Measurements from ENCODE around the gene REN. TPM values are rescaled to one million over a fixed set of nuclear protein-coding genes. Genes with fewer than 3 reads are reported as not detected.

The REN gene
- total RNA-seq, 4 donors from 2014 or later, result 0.17 to 0.26 TPM; not detected in 2

- no peak for DNase-seq (ENCODE audit: low spot score in 2 of 2)
- 78 to 89% methylated on average over 4 of the region's 4 CpGs for WGBS, 2 donors
- TF ChIP-seq CTCF (IDR thresholded peaks at IDR 0.05) (no peak), POLR2A (IDR thresholded peaks at IDR 0.05) (no peak)
- H3K4me3 ChIP-seq (ENCODE audit: low read depth, poor library complexity, severe bottlenecking), result no peak overlapping the region
- intact Hi-C loops (cut with DNase I; ENCODE audit: low total_unique reads), result no loop called here
Measured at GRCh38 chr1:204115116-204115515, 51.0 kb downstream of the REN start.

- peak in 1 of 2 donors; percentile 47 for DNase-seq (ENCODE audit: low spot score in 2 of 2)
- TF ChIP-seq CTCF (IDR thresholded peaks at IDR 0.05), result no peak
- no peak for TF ChIP-seq POLR2A (IDR thresholded peaks at IDR 0.05)
- no peak overlapping the region for H3K4me3 ChIP-seq (ENCODE audit: low read depth, poor library complexity, severe bottlenecking)
- WGBS, 2 donors, result 89 to 95% methylated on average over 4 of the region's 4 CpGs
- intact Hi-C loops (cut with DNase I; ENCODE audit: low total_unique reads), result no loop called here
Measured at GRCh38 chr1:204114606-204115005, 51.5 kb downstream of the REN start.

- DNase-seq (ENCODE audit: low spot score in 2 of 2), result no peak
- intact Hi-C loops (cut with DNase I; ENCODE audit: low total_unique reads), result no loop called here
- no peak for TF ChIP-seq CTCF (IDR thresholded peaks at IDR 0.05)
- 60 to 75% methylated on average over 1 of the region's 1 CpG for WGBS, 2 donors
- H3K4me3 ChIP-seq (ENCODE audit: low read depth, poor library complexity, severe bottlenecking), result no peak overlapping the region
Measured at GRCh38 chr1:204113896-204114295, 52.2 kb downstream of the REN start.

GRCh38 chr1:204112876-204113730, 53.0 kb downstream of the REN start:
- TF ChIP-seq CTCF (IDR thresholded peaks at IDR 0.05) (no peak), POLR2A (IDR thresholded peaks at IDR 0.05) (no peak)
- H3K4me3 ChIP-seq (ENCODE audit: low read depth, poor library complexity, severe bottlenecking), result no peak overlapping the region
- 77 to 82% methylated on average over 8 to 11 of the region's 11 CpGs for WGBS, 2 donors
- intact Hi-C loops (cut with DNase I; ENCODE audit: low total_unique reads), result no loop called here
- no peak for DNase-seq (ENCODE audit: low spot score in 2 of 2)

- intact Hi-C loops (cut with DNase I; ENCODE audit: low total_unique reads), result no loop called here
Measured at GRCh38 chr1:204110894-204111633, 55.1 kb downstream of the REN start.

More at GRCh38 chr1:204110894-204111633, 55.1 kb downstream of the REN start:
- 50 to 66% methylated on average over 5 of the region's 5 CpGs for WGBS, 2 donors
- no peak for TF ChIP-seq CTCF (IDR thresholded peaks at IDR 0.05)
- TF ChIP-seq POLR2A (IDR thresholded peaks at IDR 0.05), result no peak
- DNase-seq (ENCODE audit: low spot score in 2 of 2), result no peak
- H3K4me3 ChIP-seq (ENCODE audit: low read depth, poor library complexity, severe bottlenecking), result no peak overlapping the region
